SK-N-SH treated with all-trans-retinoic acid at 6 μM for 48 hours (cell line): ENCODE measurements around the gene CDR2L.

Experiments
- ARNTL ChIP-seq: fragments of 450-650 bp; formaldehyde crosslinking; IDR thresholded peaks from 2 replicates; pipeline ENCODE4 v1.5.0; 2020; ENCODE audit warnings: low read depth, mild to moderate bottlenecking, moderate library complexity, borderline replicate concordance
- CREB5 ChIP-seq: fragments of 250-450 bp; sonication (Bioruptor Pico); IDR thresholded peaks from 2 replicates; pipeline ENCODE4 v1.5.1; 2020; ENCODE audit warnings: low read depth, mild to moderate bottlenecking, moderate library complexity
- GLIS3 ChIP-seq: fragments of 250-450 bp; sonication (Bioruptor Pico); IDR thresholded peaks from 2 replicates; pipeline ENCODE4 v1.5.0; 2020; ENCODE audit warnings: mild to moderate bottlenecking, moderate library complexity
- ISL1 ChIP-seq: fragments of 250-450 bp; sonication (Bioruptor Pico); IDR thresholded peaks from 2 replicates; pipeline ENCODE4 v2.1.2; 2022; ENCODE audit warnings: mild to moderate bottlenecking, moderate library complexity
- RARB ChIP-seq: fragments of 250-450 bp; sonication (Bioruptor Pico); IDR thresholded peaks from 2 replicates; pipeline ENCODE4 v1.8.0; 2021; ENCODE audit warnings: mild to moderate bottlenecking, moderate library complexity
- ZNF565 ChIP-seq: fragments of 450-650 bp; formaldehyde crosslinking; conservative IDR thresholded peaks from 2 replicates; pipeline ENCODE4 v1.5.0; 2020; ENCODE audit warnings: low read depth, mild to moderate bottlenecking, moderate library complexity
- ZNF70 ChIP-seq: fragments of 450-650 bp; formaldehyde crosslinking; IDR thresholded peaks from 2 replicates; pipeline ENCODE4 v1.5.0; 2020; ENCODE audit warnings: mild to moderate bottlenecking, moderate library complexity
- ZNF8 ChIP-seq: fragments of 450-650 bp; formaldehyde crosslinking; IDR thresholded peaks from 2 replicates; pipeline ENCODE4 v1.5.0; 2020; ENCODE audit warnings: mild to moderate bottlenecking, moderate library complexity

GRCh38 chr17:74959826-74960515 lies 27.5 kb upstream of the CDR2L start:
- no peak for TF ChIP-seq GLIS3
- no peak for TF ChIP-seq CREB5 (CRISPR knock-in tag)
- no peak for TF ChIP-seq ISL1 (CRISPR knock-in tag)
- TF ChIP-seq RARB: no peak
- TF ChIP-seq ZNF8 (CRISPR knock-in tag): no peak
- TF ChIP-seq ARNTL (CRISPR knock-in tag): no peak
- no peak for TF ChIP-seq ZNF70 (CRISPR knock-in tag)
- TF ChIP-seq ZNF565 (CRISPR knock-in tag): no peak
